ENCODE measurements around the gene TAS2R4. TPM values are rescaled to one million over a fixed set of nuclear protein-coding genes. Genes with fewer than 3 reads are reported as not detected.

Gene TAS2R4
- total RNA-seq (2022; extraction: Qiagen RNA extraction) = 0.05 to 0.17 TPM (median 0.11 TPM) in 5 replicates

GRCh38 chr7:141776374-141776773 lies at the start of gene TAS2R4:
Gene TAS2R4, plus strand, starts transcription at chr7:141776674. Its CDS starts 1,815 bp downstream, at chr7:141778489.

GRCh38 chr7:141737836-141738591 lies 38.5 kb upstream of the TAS2R4 start, which contains the start of gene SSBP1:
Gene SSBP1, plus strand, starts transcription at chr7:141738358. Its CDS starts 809 bp downstream, at chr7:141739167.

GRCh38 chr7:141763797-141764196 lies 12.7 kb upstream of the TAS2R4 start, which contains the start of gene TAS2R3:
Gene TAS2R3, plus strand, starts transcription at chr7:141764097. Its CDS starts 62 bp downstream, at chr7:141764159.

GRCh38 chr7:141789917-141790316 lies 13.4 kb downstream of the TAS2R4 start, which contains the start of gene TAS2R5:
Gene TAS2R5, plus strand, starts transcription at chr7:141790217. Its CDS starts 145 bp downstream, at chr7:141790362.

Other genes starting within 250 kb of the TAS2R4 start
- 26.4 to 34.7 TPM (median 28.3 TPM) in 5 replicates for gene AGK, start 225.3 kb upstream of the TAS2R4 start, total RNA-seq (2022; extraction: Qiagen RNA extraction)
- gene DENND11, start 74.5 kb upstream of the TAS2R4 start, total RNA-seq (2022; extraction: Qiagen RNA extraction) = 4.6 to 6.0 TPM (median 5.6 TPM) in 5 replicates
- gene WEE2, start 68.3 kb upstream of the TAS2R4 start, total RNA-seq (2022; extraction: Qiagen RNA extraction) = not detected in 5 replicates
- 272 to 326 TPM (median 276 TPM) in 5 replicates for gene SSBP1, start 38.3 kb upstream of the TAS2R4 start, total RNA-seq (2022; extraction: Qiagen RNA extraction)
- not detected in 5 replicates for gene TAS2R3, start 12.6 kb upstream of the TAS2R4 start, total RNA-seq (2022; extraction: Qiagen RNA extraction)
- gene TAS2R5, start 13.5 kb downstream of the TAS2R4 start, total RNA-seq (2022; extraction: Qiagen RNA extraction) = 0.28 to 0.44 TPM (median 0.36 TPM) in 5 replicates
- not detected in 5 replicates for gene PRSS37, start 64.8 kb downstream of the TAS2R4 start, total RNA-seq (2022; extraction: Qiagen RNA extraction)
- not detected in 5 replicates for gene OR9A4, start 139.7 kb downstream of the TAS2R4 start, total RNA-seq (2022; extraction: Qiagen RNA extraction)
- not detected in 5 replicates for gene CLEC5A, start 170.3 kb downstream of the TAS2R4 start, total RNA-seq (2022; extraction: Qiagen RNA extraction)
- not detected in 5 replicates for gene TAS2R38, start 197.1 kb downstream of the TAS2R4 start, total RNA-seq (2022; extraction: Qiagen RNA extraction)
- gene MGAM, start 219.2 kb downstream of the TAS2R4 start, total RNA-seq (2022; extraction: Qiagen RNA extraction) = 0.58 to 0.73 TPM (median 0.60 TPM) in 5 replicates

Measured in A549 treated with AZD2906 at 1 μM for 4 hours (cell line).